ENCODE measurements around the gene TGM2. TPM values are rescaled to one million over a fixed set of nuclear protein-coding genes. Genes with fewer than 3 reads are reported as not detected.

Gene TGM2
- total RNA-seq = 0.72 and 1.3 TPM in 2 replicates
- long read RNA-seq, full-length matches to known transcripts = 1 of 1 reads
- long read RNA-seq, partial matches to known transcripts = 0 of 1 reads
- long read RNA-seq, other reads (novel, unspliced or antisense) = 0 of 1 reads

GRCh38 chr20:38165089-38165965 lies at the start of gene TGM2:
TGM2 (minus strand) TSS chr20:38165270; CDS start chr20:38165198, 72 bp downstream.
- H3K9me3 Mint-ChIP-seq (ENCODE audit: low read depth) = no peaks in the 10 kb centered on the region
- H3K27me3 Mint-ChIP-seq = peaks cover 9% of the 10 kb centered on the region
- TF ChIP-seq CTCF (IDR thresholded peaks at IDR 0.05; ENCODE audit: unreplicated experiment) = peak; percentile 87
- H3K27ac Mint-ChIP-seq = peak within 1 kb of the TSS; percentile 78
- DNase-seq (ENCODE audit: low spot score, unreplicated experiment) = peak; percentile 67
- peaks cover 5% of the 10 kb centered on the region for H3K4me1 Mint-ChIP-seq (ENCODE audit: low read depth)
- H3K36me3 Mint-ChIP-seq (ENCODE audit: insufficient read depth) = no peaks in the 10 kb centered on the region
- H3K4me3 Mint-ChIP-seq (ENCODE audit: low read depth) = peak within 1 kb of the TSS; percentile 50

GRCh38 chr20:38214256-38215193 lies 49.5 kb upstream of the TGM2 start:
- H3K9me3 Mint-ChIP-seq (ENCODE audit: low read depth) = no peaks in the 10 kb centered on the region
- H3K27me3 Mint-ChIP-seq = peaks cover 4% of the 10 kb centered on the region
- H3K27ac Mint-ChIP-seq = no peak overlapping the region
- H3K36me3 Mint-ChIP-seq (ENCODE audit: insufficient read depth) = no peaks in the 10 kb centered on the region
- TF ChIP-seq CTCF (IDR thresholded peaks at IDR 0.05; ENCODE audit: unreplicated experiment) = peak; percentile 31
- no peak for DNase-seq (ENCODE audit: low spot score, unreplicated experiment)
- no peaks in the 10 kb centered on the region for H3K4me1 Mint-ChIP-seq (ENCODE audit: low read depth)
- no peak overlapping the region for H3K4me3 Mint-ChIP-seq (ENCODE audit: low read depth)

GRCh38 chr20:38213607-38213940 lies 48.5 kb upstream of the TGM2 start:
- Mint-ChIP-seq H3K9me3 (ENCODE audit: low read depth) (no peaks in the 10 kb centered on the region), H3K36me3 (ENCODE audit: insufficient read depth) (no peaks in the 10 kb centered on the region), H3K4me1 (ENCODE audit: low read depth) (no peaks in the 10 kb centered on the region), H3K27me3 (peaks cover 2% of the 10 kb centered on the region), H3K27ac (no peak overlapping the region), H3K4me3 (ENCODE audit: low read depth) (no peak overlapping the region)
- TF ChIP-seq CTCF (IDR thresholded peaks at IDR 0.05; ENCODE audit: unreplicated experiment) = no peak
- no peak for DNase-seq (ENCODE audit: low spot score, unreplicated experiment)

GRCh38 chr20:38212806-38213606 lies 47.9 kb upstream of the TGM2 start:
- H3K27me3 Mint-ChIP-seq = peaks cover 6% of the 10 kb centered on the region
- no peak for TF ChIP-seq CTCF (IDR thresholded peaks at IDR 0.05; ENCODE audit: unreplicated experiment)
- no peak for DNase-seq (ENCODE audit: low spot score, unreplicated experiment)
- H3K4me1 Mint-ChIP-seq (ENCODE audit: low read depth) = no peaks in the 10 kb centered on the region
- H3K9me3 Mint-ChIP-seq (ENCODE audit: low read depth) = no peaks in the 10 kb centered on the region
- H3K4me3 Mint-ChIP-seq (ENCODE audit: low read depth) = no peak overlapping the region
- no peaks in the 10 kb centered on the region for H3K36me3 Mint-ChIP-seq (ENCODE audit: insufficient read depth)
- H3K27ac Mint-ChIP-seq = no peak overlapping the region

Data from progenitor cell of endocrine pancreas (in vitro differentiated cells).